SU-DHL-6 (cell line): ENCODE results near the gene CCDC27.

ENCODE experiments used
- H2AFZ ChIP-seq: fragments of 200-600 bp; sonication (generic); 2 replicates; pipeline ENCODE4 v1.6.1; 2014; ENCODE audit warnings: low read depth, mild to moderate bottlenecking, moderate library complexity, mixed read lengths, antibody characterized with exemption, low read length; ENCODE audit not compliant: severe bottlenecking
- H3F3A ChIP-seq: fragments of 200-600 bp; shearing (Covaris generic); 2 replicates; pipeline ENCODE4 v1.6.0; 2016; ENCODE audit warnings: antibody characterized with exemption, mild to moderate bottlenecking; ENCODE audit not compliant: insufficient read depth
- H3K27ac ChIP-seq: fragments of 200-600 bp; sonication (generic); 2 replicates; pipeline ENCODE4 v1.5.1; 2016; ENCODE audit warnings: low read depth, mild to moderate bottlenecking, low read length, moderate library complexity, mixed read lengths
- H3K27me3 ChIP-seq: fragments of 200-600 bp; sonication (generic), shearing (Covaris generic); 2 replicates; pipeline ENCODE4 v1.6.0; 2014; ENCODE audit warnings: mild to moderate bottlenecking, low read length
- H3K36me3 ChIP-seq: fragments of 200-600 bp; sonication (generic); 2 replicates; pipeline ENCODE4 v1.6.1; 2014; ENCODE audit warnings: mild to moderate bottlenecking, low read length, mixed read lengths
- H3K4me2 ChIP-seq: fragments of 300-600, 200-600 bp; shearing (Covaris generic), sonication (generic); 2 replicates; pipeline ENCODE4 v1.6.0; 2014; ENCODE audit warnings: low read length, low read depth, mild to moderate bottlenecking; ENCODE audit not compliant: poor library complexity, severe bottlenecking
- H3K4me3 ChIP-seq: fragments of 200-600 bp; sonication (generic); 2 replicates; pipeline ENCODE4 v1.5.1; 2014; ENCODE audit warnings: antibody characterized with exemption, low read length, mild to moderate bottlenecking, mixed read lengths; ENCODE audit not compliant: insufficient read depth, poor library complexity, severe bottlenecking
- H3K79me2 ChIP-seq: fragments of 200-600 bp; sonication (generic); 2 replicates; pipeline ENCODE4 v1.6.1; 2014; ENCODE audit warnings: mild to moderate bottlenecking, low read length, moderate library complexity; ENCODE audit not compliant: insufficient read depth
- H3K9ac ChIP-seq: fragments of 200-600 bp; sonication (generic); 2 replicates; pipeline ENCODE4 v1.7.0; 2014; ENCODE audit warnings: mild to moderate bottlenecking, low read length
- H3K9me2 ChIP-seq: fragments of 200-600 bp; sonication (generic); replicated peaks from 2 replicates; pipeline ENCODE4 v1.6.1; 2014; ENCODE audit warnings: low read length; ENCODE audit not compliant: insufficient read depth
- H3K9me3 ChIP-seq: fragments of 200-600 bp; sonication (generic); 2 replicates; pipeline ENCODE4 v1.6.1; 2014; ENCODE audit warnings: low read length, mixed read lengths; ENCODE audit not compliant: insufficient read depth
- H4K20me1 ChIP-seq: fragments of 200-600 bp; sonication (generic); 2 replicates; pipeline ENCODE4 v1.6.1; 2014; ENCODE audit warnings: low read depth, mild to moderate bottlenecking, antibody characterized with exemption, low read length, moderate library complexity, mixed read lengths
- CTCF ChIP-seq: fragments of 200-600 bp; sonication (generic); IDR thresholded peaks from one replicate; pipeline ENCODE4 v1.5.1; 2017; ENCODE audit warnings: antibody characterized with exemption, mild to moderate bottlenecking, low read length, moderate library complexity; ENCODE audit not compliant: insufficient read depth, poor library complexity, severe bottlenecking
- EZH2phosphoT487 ChIP-seq: fragments of 200-600 bp; sonication (generic), shearing (Covaris generic); conservative IDR thresholded peaks from 2 replicates; pipeline ENCODE4 v1.6.1; 2018; ENCODE audit warnings: mild to moderate bottlenecking, antibody characterized with exemption, low read length, moderate library complexity, mixed read lengths

The CCDC27 gene

GRCh38 chr1:3811595-3811911, 59.3 kb downstream of the CCDC27 start:
- TF ChIP-seq CTCF = no peak
- TF ChIP-seq EZH2phosphoT487 = no peak
- Histone ChIP-seq H3K36me3 (no peaks in the 10 kb centered on the region), H3K9me3 (no peaks in the 10 kb centered on the region), H3K4me2 (no peak overlapping the region), H3K79me2 (no peaks in the 10 kb centered on the region), H3K9ac (no peak overlapping the region), H3F3A (no peaks in the 10 kb centered on the region), H3K9me2 (no peaks in the 10 kb centered on the region), H3K27ac (no peak overlapping the region), H4K20me1 (no peaks in the 10 kb centered on the region), H3K27me3 (no peaks in the 10 kb centered on the region), H2AFZ (no peak overlapping the region), H3K4me3 (no peak overlapping the region)

- H4K20me1 ChIP-seq = no peaks in the 10 kb centered on the region
- no peak overlapping the region for H3K4me2 ChIP-seq
- H3F3A ChIP-seq = no peaks in the 10 kb centered on the region
- no peak overlapping the region for H2AFZ ChIP-seq
- no peaks in the 10 kb centered on the region for H3K9me3 ChIP-seq
- no peaks in the 10 kb centered on the region for H3K9me2 ChIP-seq
- no peak overlapping the region for H3K9ac ChIP-seq
- H3K4me3 ChIP-seq = no peak overlapping the region
- no peak overlapping the region for H3K27ac ChIP-seq
- no peaks in the 10 kb centered on the region for H3K36me3 ChIP-seq
- H3K27me3 ChIP-seq = no peaks in the 10 kb centered on the region
- TF ChIP-seq EZH2phosphoT487 = no peak
- H3K79me2 ChIP-seq = no peaks in the 10 kb centered on the region
These were observed 61.8 kb downstream of the CCDC27 start for GRCh38 chr1:3814065-3814464.

- H3K27ac ChIP-seq = no peak overlapping the region
- H3K27me3 ChIP-seq = no peaks in the 10 kb centered on the region
- no peak overlapping the region for H2AFZ ChIP-seq
- no peak overlapping the region for H3K4me2 ChIP-seq
- H3K9ac ChIP-seq = no peak overlapping the region
- TF ChIP-seq CTCF = no peak
- TF ChIP-seq EZH2phosphoT487 = no peak
- H3K9me3 ChIP-seq = no peaks in the 10 kb centered on the region
- no peaks in the 10 kb centered on the region for H4K20me1 ChIP-seq
- no peaks in the 10 kb centered on the region for H3K79me2 ChIP-seq
- no peaks in the 10 kb centered on the region for H3K9me2 ChIP-seq
- H3K4me3 ChIP-seq = no peak overlapping the region
- no peaks in the 10 kb centered on the region for H3F3A ChIP-seq
- no peaks in the 10 kb centered on the region for H3K36me3 ChIP-seq
These were observed 62.7 kb downstream of the CCDC27 start for GRCh38 chr1:3814771-3815561.

- Histone ChIP-seq H3K4me3 (no peak overlapping the region), H3K9me3 (no peaks in the 10 kb centered on the region), H3K27ac (no peak overlapping the region), H3K79me2 (no peaks in the 10 kb centered on the region), H3K4me2 (no peak overlapping the region), H3F3A (no peaks in the 10 kb centered on the region), H4K20me1 (no peaks in the 10 kb centered on the region), H3K9me2 (no peaks in the 10 kb centered on the region), H2AFZ (no peak overlapping the region), H3K9ac (no peak overlapping the region), H3K27me3 (no peaks in the 10 kb centered on the region), H3K36me3 (no peaks in the 10 kb centered on the region)
- TF ChIP-seq EZH2phosphoT487 (no peak), CTCF (no peak)
These were observed 64.3 kb downstream of the CCDC27 start for GRCh38 chr1:3816331-3817137.
